T47D (cell line): ENCODE measurements around the gene PCDHB16.
"Not testable (repeated sequence)": the region's sequence is repeated elsewhere in the genome, so short reads cannot be mapped to it uniquely, and the experiment has no call there.

Source experiments
- DNase-seq, 2 experiments: peaks; one replicate each; pipeline versions ENCODE4 v3.0.0 to v3.0.0-alpha.2; 2011 to 2012; ENCODE audit warnings: low read depth in 1 of 2, low spot score in 1 of 2
- JUND ChIP-seq: IDR thresholded peaks from 2 replicates; pipeline ENCODE4 v1.6.1; 2012; ENCODE audit warnings: low read depth
- in situ Hi-C: cut with HindIII; loops from 2 replicates; pipeline ENCODE4 v1.10.0; 2016; ENCODE audit warnings: low sequenced_read_pairs, low pct_unique_long_range_greater_than_20kb

The PCDHB16 gene

DNA sequence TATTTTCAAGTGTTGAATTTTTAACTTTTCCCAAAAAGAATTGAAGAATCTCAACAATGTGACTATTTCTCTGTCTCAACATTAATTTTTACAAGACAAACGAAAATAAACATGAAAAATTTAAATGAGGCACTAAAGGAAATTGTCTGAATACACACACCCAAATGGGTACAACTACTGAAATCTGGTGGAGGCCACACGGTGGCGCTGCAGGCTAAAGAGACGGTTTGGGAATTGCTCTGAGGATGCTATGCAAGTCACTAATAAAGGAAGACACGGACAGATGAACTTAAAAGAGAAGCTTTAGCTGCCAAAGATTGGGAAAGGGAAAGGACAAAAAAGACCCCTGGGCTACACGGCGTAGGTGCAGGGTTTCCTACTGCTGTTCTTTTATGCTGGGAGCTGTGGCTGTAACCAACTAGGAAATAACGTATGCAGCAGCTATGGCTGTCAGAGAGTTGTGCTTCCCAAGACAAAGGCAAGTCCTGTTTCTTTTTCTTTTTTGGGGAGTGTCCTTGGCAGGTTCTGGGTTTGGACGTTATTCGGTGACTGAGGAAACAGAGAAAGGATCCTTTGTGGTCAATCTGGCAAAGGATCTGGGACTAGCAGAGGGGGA is 10.0 kb downstream of the PCDHB16 start, which contains the start of gene PCDHB10:
TSS of gene PCDHB10 (plus strand) at position 244 of the 616 bp plus-strand sequence. CDS start at position 444, 200 bp downstream.
- in situ Hi-C loops = no loop called here
- peak; percentile 84 to 91 for DNase-seq
- no peak for TF ChIP-seq JUND

- DNase-seq, in situ Hi-C loops: not testable (repeated sequence)
These were observed 12.1 kb downstream of the PCDHB16 start for GRCh38 chr5:141194332-141194731.

GRCh38 chr5:141196363-141196762 is 14.2 kb downstream of the PCDHB16 start:
- in situ Hi-C loops = no loop called here

DNA sequence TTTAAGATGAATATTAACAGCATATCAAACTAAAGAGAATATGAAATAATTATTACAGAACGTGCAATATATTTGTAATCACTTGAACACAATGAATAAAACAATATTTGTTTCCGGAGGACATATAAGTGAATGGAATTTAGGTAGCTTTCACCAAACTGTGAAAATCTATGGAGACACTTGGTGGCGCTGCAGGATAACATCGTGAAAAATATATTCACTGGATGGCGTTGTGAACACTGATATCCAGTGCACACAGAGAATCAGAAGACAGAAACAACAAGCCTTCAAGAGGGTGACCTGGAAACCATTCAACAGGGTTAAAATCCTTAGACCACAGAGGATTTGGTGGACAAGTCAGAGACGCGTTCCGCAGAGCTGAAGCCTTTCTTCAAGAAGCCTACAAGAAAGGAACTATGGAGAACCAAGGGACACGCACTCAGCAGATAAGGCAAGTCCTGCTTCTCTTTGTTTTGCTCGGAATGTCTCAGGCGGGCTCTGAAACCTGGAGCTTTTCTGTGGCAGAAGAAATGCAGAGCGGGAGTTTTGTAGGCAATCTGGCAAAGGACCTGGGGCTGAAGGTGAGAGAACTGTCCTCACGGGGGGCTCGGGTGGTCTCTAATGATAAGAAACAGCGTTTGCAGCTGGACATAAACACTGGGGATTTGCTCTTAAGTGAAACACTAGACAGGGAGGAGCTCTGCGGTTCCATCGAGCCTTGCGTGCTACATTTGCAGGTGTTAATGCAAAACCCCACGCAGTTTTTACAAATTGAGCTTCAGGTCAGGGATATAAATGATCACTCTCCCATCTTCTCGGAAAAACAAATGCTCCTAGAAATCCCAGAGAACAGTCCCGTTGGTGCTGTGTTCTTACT is 17.4 kb downstream of the PCDHB16 start, which contains the start of gene PCDHB11:
TSS of gene PCDHB11 (plus strand) at position 269 of the 877 bp plus-strand sequence. CDS start at position 417, 148 bp downstream.
- DNase-seq = peak; percentile 78 to 82
- TF ChIP-seq JUND = no peak
- in situ Hi-C loops = no loop called here

More at GRCh38 chr5:141196363-141196762, 14.2 kb downstream of the PCDHB16 start:
- no peak for TF ChIP-seq JUND
- DNase-seq = no peak

DNA sequence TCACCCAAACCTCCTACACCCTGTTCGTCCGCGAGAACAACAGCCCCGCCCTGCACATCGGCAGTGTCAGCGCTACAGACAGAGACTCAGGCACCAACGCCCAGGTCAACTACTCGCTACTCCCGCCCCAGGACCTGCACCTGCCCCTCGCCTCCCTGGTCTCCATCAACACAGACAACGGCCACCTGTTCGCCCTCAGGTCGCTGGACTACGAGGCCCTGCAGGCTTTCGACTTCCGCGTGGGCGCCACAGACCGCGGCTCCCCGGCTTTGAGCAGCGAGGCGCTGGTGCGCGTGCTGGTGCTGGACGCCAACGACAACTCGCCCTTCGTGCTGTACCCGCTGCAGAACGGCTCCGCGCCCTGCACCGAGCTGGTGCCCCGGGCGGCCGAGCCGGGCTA is 18.9 kb downstream of the PCDHB16 start:
- in situ Hi-C loops = not testable (repeated sequence)

GRCh38 chr5:141201646-141202045 is 19.5 kb downstream of the PCDHB16 start:
- DNase-seq, in situ Hi-C loops: not testable (repeated sequence)

More for the DNA sequence above, 18.9 kb downstream of the PCDHB16 start:
- not testable (repeated sequence) for DNase-seq

GRCh38 chr5:141208478-141208877 is 26.3 kb downstream of the PCDHB16 start, which contains the start of gene PCDHB12:
TSS of gene PCDHB12 (plus strand) at chr5:141208719. CDS start at chr5:141208908, 189 bp downstream.
- no peak for TF ChIP-seq JUND
- in situ Hi-C loops = no loop called here
- DNase-seq = peak in 1 of 2 experiments; percentile 77

GRCh38 chr5:141210281-141210680 is 28.1 kb downstream of the PCDHB16 start:
- in situ Hi-C loops, DNase-seq: not testable (repeated sequence)

GRCh38 chr5:141210849-141211248 is 28.7 kb downstream of the PCDHB16 start:
- in situ Hi-C loops, DNase-seq: not testable (repeated sequence)

- peak; percentile 58 to 93 for DNase-seq
- in situ Hi-C loops = not testable (repeated sequence)
These were observed 31.6 kb downstream of the PCDHB16 start, which contains the start of gene PCDHB13 for GRCh38 chr5:141213656-141214339. TSS of gene PCDHB13 (plus strand) at chr5:141213919. CDS start at chr5:141214124, 205 bp downstream.

GRCh38 chr5:141214583-141214982 is 32.4 kb downstream of the PCDHB16 start:
- in situ Hi-C loops, DNase-seq: not testable (repeated sequence)

GRCh38 chr5:141215504-141215903 is 33.3 kb downstream of the PCDHB16 start:
- in situ Hi-C loops = not testable (repeated sequence)

GRCh38 chr5:141216035-141216434 is 33.8 kb downstream of the PCDHB16 start:
- DNase-seq, in situ Hi-C loops: not testable (repeated sequence)

More at GRCh38 chr5:141215504-141215903, 33.3 kb downstream of the PCDHB16 start:
- not testable (repeated sequence) for DNase-seq
